DND-41 (cell line): Measurements from ENCODE around the gene CUEDC2.

Experiments
- ATAC-seq: fragments of 200-7000 bp; cut with Tn5 transposase; 3 replicates; pipeline ENCODE4 v1.9.1; 2021; ENCODE audit warnings: low read depth; ENCODE audit not compliant: insufficient read depth
- DNase-seq: peaks from one replicate; pipeline ENCODE4 v3.0.0-alpha.2; 2020
- H2AFZ ChIP-seq: 2 replicates; pipeline ENCODE4 v1.6.0; 2012; ENCODE audit warnings: low read depth, low read length
- H3K27ac ChIP-seq: 2 replicates; pipeline ENCODE4 v1.5.1; 2012; ENCODE audit warnings: low read length, inconsistent platforms
- H3K27me3 ChIP-seq: fragments of 200-600 bp; sonication (generic); 2 replicates; pipeline ENCODE4 v1.6.0; 2012; ENCODE audit warnings: low read length, mild to moderate bottlenecking, inconsistent platforms; ENCODE audit not compliant: insufficient read depth, poor library complexity
- H3K36me3 ChIP-seq: 2 replicates; pipeline ENCODE4 v1.5.1; 2012; ENCODE audit warnings: low read length, inconsistent platforms; ENCODE audit not compliant: insufficient read depth
- H3K4me1 ChIP-seq: 2 replicates; pipeline ENCODE4 v1.5.1; 2012; ENCODE audit warnings: mild to moderate bottlenecking, low read length; ENCODE audit not compliant: insufficient read depth
- H3K4me2 ChIP-seq: 2 replicates; pipeline ENCODE4 v1.6.0; 2012; ENCODE audit warnings: mild to moderate bottlenecking, moderate library complexity, low read length, inconsistent platforms; ENCODE audit not compliant: insufficient read depth
- H3K4me3 ChIP-seq, 2 experiments: fragments of 200-600 bp in 1 of 2; shearing (Covaris generic) in 1 of 2; 2 replicates each; pipeline ENCODE4 v1.5.1; 2012 to 2016; ENCODE audit warnings: inconsistent platforms in 2 of 2, low read length in 2 of 2, mild to moderate bottlenecking in 2 of 2, low read depth in 1 of 2, moderate library complexity in 1 of 2
- H3K79me2 ChIP-seq: 2 replicates; pipeline ENCODE4 v1.6.0; 2012; ENCODE audit warnings: low read length, inconsistent platforms; ENCODE audit not compliant: insufficient read depth
- H3K9ac ChIP-seq: 2 replicates; pipeline ENCODE4 v1.6.0; 2012; ENCODE audit warnings: low read depth, mild to moderate bottlenecking, inconsistent platforms, low read length, moderate library complexity
- H3K9me3 ChIP-seq: 2 replicates; pipeline ENCODE4 v1.5.1; 2012; ENCODE audit warnings: low read length, moderate library complexity, mild to moderate bottlenecking, inconsistent platforms; ENCODE audit not compliant: insufficient read depth, severe bottlenecking
- H4K20me1 ChIP-seq: 2 replicates; pipeline ENCODE4 v1.6.0; 2012; ENCODE audit warnings: low read length; ENCODE audit not compliant: insufficient read depth
- EZH2 ChIP-seq: IDR thresholded peaks from 3 replicates; pipeline ENCODE4 v1.6.1; 2012; ENCODE audit warnings: borderline replicate concordance, low read depth, mild to moderate bottlenecking, moderate library complexity, low read length, inconsistent platforms; ENCODE audit not compliant: severe bottlenecking
- TF ChIP-seq, protein P1 (sequence below): IDR thresholded peaks from 2 replicates; pipeline ENCODE4 v1.5.1; 2012; ENCODE audit warnings: borderline replicate concordance, low read length, moderate library complexity, mild to moderate bottlenecking; ENCODE audit not compliant: poor library complexity, severe bottlenecking; ENCODE audit errors: extremely low read depth

Gene CUEDC2

DNA sequence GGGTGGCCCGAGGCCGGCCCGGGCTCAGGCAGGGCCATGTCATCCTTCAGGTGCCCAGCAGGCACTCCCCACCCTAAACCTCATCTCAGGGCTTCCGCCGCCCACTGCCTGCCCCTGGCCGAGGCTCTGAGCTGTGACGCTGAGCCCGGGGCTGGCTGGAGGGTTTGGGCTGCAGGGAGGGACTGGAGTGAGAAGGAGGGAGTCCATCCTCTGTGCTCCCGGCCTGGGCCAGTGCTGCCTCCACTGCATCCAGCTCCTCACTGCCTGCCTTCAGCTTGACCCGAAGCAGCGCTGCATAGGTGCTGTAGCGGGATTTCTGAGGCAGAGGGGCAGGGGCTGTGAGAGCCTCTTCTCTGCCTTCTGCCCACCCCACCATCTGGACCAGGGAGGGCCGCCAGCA, 29.3 kb downstream of the CUEDC2 start:
- Histone ChIP-seq H3K9me3 (no peaks in the 10 kb centered on the region), H3K9ac (no peak overlapping the region), H3K27me3 (peaks cover 6% of the 10 kb centered on the region), H3K27ac (no peak overlapping the region), H3K79me2 (no peaks in the 10 kb centered on the region), H4K20me1 (no peaks in the 10 kb centered on the region), H3K4me2 (no peak overlapping the region), H3K4me3 (no peak overlapping the region), H2AFZ (no peak overlapping the region), H3K36me3 (no peaks in the 10 kb centered on the region), H3K4me1 (peaks cover 21% of the 10 kb centered on the region)
- ATAC-seq (no peak), DNase-seq (no peak)
- TF ChIP-seq EZH2 = no peak
- TF ChIP-seq, protein P1, sequence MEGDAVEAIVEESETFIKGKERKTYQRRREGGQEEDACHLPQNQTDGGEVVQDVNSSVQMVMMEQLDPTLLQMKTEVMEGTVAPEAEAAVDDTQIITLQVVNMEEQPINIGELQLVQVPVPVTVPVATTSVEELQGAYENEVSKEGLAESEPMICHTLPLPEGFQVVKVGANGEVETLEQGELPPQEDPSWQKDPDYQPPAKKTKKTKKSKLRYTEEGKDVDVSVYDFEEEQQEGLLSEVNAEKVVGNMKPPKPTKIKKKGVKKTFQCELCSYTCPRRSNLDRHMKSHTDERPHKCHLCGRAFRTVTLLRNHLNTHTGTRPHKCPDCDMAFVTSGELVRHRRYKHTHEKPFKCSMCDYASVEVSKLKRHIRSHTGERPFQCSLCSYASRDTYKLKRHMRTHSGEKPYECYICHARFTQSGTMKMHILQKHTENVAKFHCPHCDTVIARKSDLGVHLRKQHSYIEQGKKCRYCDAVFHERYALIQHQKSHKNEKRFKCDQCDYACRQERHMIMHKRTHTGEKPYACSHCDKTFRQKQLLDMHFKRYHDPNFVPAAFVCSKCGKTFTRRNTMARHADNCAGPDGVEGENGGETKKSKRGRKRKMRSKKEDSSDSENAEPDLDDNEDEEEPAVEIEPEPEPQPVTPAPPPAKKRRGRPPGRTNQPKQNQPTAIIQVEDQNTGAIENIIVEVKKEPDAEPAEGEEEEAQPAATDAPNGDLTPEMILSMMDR = no peak

- Histone ChIP-seq H3K27ac (no peak overlapping the region), H3K79me2 (no peaks in the 10 kb centered on the region), H3K4me3 (no peak overlapping the region), H3K4me2 (no peak overlapping the region), H3K9ac (no peak overlapping the region), H2AFZ (no peak overlapping the region), H3K27me3 (no peaks in the 10 kb centered on the region), H4K20me1 (no peaks in the 10 kb centered on the region), H3K36me3 (no peaks in the 10 kb centered on the region), H3K9me3 (no peaks in the 10 kb centered on the region), H3K4me1 (peaks cover 21% of the 10 kb centered on the region)
- no peak for DNase-seq
- ATAC-seq = no peak
- TF ChIP-seq EZH2 = no peak
- TF ChIP-seq, protein P1 = no peak
These were observed 29.9 kb downstream of the CUEDC2 start for GRCh38 chr10:102402512-102402896.

DNA sequence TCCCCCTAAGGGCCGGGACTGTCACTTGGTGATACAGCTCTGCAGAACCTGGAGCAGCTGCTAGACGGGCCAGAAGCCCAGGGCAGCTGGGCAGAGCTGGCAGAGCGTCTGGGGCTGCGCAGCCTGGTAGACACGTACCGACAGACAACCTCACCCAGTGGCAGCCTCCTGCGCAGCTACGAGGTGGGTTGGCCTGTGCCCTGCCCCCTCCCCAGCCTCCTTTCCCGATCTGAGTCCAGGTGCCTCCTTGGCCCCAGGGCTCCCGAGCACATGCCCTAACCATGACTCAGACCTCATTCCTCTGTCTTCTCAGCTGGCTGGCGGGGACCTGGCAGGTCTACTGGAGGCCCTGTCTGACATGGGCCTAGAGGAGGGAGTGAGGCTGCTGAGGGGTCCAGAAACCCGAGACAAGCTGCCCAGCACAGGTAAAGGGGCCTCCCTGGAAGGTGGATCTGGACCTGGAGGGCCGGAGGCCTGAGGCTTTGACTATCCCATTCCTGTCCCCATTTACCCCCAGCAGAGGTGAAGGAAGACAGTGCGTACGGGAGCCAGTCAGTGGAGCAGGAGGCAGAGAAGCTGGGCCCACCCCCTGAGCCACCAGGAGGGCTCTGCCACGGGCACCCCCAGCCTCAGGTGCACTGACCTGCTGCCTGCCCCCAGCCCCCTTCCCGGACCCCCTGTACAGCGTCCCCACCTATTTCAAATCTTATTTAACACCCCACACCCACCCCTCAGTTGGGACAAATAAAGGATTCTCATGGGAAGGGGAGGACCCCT, 30.5 kb downstream of the CUEDC2 start:
- H3K36me3 ChIP-seq = no peaks in the 10 kb centered on the region
- H3K4me3 ChIP-seq = no peak overlapping the region
- TF ChIP-seq, protein P1 = no peak
- TF ChIP-seq EZH2 = no peak
- no peak for DNase-seq
- no peaks in the 10 kb centered on the region for H3K27me3 ChIP-seq
- H3K4me1 ChIP-seq = peaks cover 21% of the 10 kb centered on the region
- no peak overlapping the region for H3K9ac ChIP-seq
- H3K4me2 ChIP-seq = no peak overlapping the region
- H4K20me1 ChIP-seq = no peaks in the 10 kb centered on the region
- no peak for ATAC-seq
- no peaks in the 10 kb centered on the region for H3K9me3 ChIP-seq
- no peak overlapping the region for H2AFZ ChIP-seq
- no peak overlapping the region for H3K27ac ChIP-seq
- H3K79me2 ChIP-seq = no peaks in the 10 kb centered on the region

DNA sequence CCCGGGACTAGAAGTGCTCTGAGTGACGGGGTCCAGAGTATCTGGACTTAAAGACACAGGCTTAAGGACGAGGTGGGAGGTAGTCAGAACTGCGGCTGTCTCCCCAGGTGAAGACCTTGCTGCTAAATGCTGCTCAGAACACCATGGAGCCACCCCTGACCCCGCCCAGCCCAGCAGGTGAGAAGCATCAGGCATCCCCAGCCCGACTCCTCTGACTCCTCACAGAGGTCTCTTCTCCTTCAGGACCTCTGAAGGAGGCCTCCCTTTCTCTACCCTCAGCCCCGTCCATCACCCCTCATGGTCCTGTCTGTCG, 31.1 kb downstream of the CUEDC2 start:
- Histone ChIP-seq H3K36me3 (no peaks in the 10 kb centered on the region), H3K9me3 (no peaks in the 10 kb centered on the region), H3K27me3 (no peaks in the 10 kb centered on the region), H4K20me1 (0 out of 2 replicates have a peak, but pooled peaks cover 2% of the 10 kb centered on the region), H3K9ac (no peak overlapping the region), H3K4me1 (peaks cover 26% of the 10 kb centered on the region), H3K79me2 (no peaks in the 10 kb centered on the region), H3K4me2 (no peak overlapping the region), H2AFZ (no peak overlapping the region), H3K27ac (no peak overlapping the region), H3K4me3 (no peak overlapping the region)
- no peak for DNase-seq
- TF ChIP-seq, protein P1 = no peak
- no peak for TF ChIP-seq EZH2
- ATAC-seq = no peak
